ENCODE results near the gene RPS27A. TPM values are rescaled to one million over a fixed set of nuclear protein-coding genes. Genes with fewer than 3 reads are reported as not detected.
"Not testable (repeated sequence)": the region's sequence is repeated elsewhere in the genome, so short reads cannot be mapped to it uniquely, and the experiment has no call there.

Gene RPS27A
- total and polyA plus RNA-seq, 7 donors: 1,474 to 3,968 (median 2,433) TPM

DNA sequence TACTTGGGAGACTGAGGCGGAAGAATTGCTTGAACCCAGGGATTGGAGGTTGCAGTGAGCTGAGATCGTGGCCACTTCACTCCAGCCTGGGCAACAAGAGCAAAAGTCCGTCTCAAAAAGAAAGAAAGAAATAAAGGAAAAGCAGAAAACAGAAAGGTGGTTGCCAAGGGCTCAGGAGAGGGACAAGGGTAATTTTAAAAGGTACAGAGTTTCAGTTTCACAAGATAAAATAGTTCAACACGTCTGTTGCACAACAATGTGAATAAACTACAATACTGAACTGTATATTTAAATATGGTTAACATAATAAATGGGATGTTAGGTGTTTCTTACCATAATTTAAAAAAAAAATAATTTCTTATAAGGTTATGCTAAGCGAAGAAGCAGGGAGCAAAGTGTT lies 12.9 kb downstream of the RPS27A start:
- intact Hi-C loops (cut with DNase I): no loop called here
- TF ChIP-seq POLR2AphosphoS5 (IDR thresholded peaks at IDR 0.05): no peak
- TF ChIP-seq EP300 (IDR thresholded peaks at IDR 0.05): no peak
- TF ChIP-seq, protein P1, sequence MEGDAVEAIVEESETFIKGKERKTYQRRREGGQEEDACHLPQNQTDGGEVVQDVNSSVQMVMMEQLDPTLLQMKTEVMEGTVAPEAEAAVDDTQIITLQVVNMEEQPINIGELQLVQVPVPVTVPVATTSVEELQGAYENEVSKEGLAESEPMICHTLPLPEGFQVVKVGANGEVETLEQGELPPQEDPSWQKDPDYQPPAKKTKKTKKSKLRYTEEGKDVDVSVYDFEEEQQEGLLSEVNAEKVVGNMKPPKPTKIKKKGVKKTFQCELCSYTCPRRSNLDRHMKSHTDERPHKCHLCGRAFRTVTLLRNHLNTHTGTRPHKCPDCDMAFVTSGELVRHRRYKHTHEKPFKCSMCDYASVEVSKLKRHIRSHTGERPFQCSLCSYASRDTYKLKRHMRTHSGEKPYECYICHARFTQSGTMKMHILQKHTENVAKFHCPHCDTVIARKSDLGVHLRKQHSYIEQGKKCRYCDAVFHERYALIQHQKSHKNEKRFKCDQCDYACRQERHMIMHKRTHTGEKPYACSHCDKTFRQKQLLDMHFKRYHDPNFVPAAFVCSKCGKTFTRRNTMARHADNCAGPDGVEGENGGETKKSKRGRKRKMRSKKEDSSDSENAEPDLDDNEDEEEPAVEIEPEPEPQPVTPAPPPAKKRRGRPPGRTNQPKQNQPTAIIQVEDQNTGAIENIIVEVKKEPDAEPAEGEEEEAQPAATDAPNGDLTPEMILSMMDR (IDR thresholded peaks at IDR 0.05): no peak
- no peak for TF ChIP-seq POLR2A (IDR thresholded peaks at IDR 0.05)
- no peaks in the 10 kb centered on the region for H3K4me1 ChIP-seq
- no peaks in the 10 kb centered on the region for H3K27me3 ChIP-seq
- DNase-seq: no peak
- no peaks in the 10 kb centered on the region for H3K9me3 ChIP-seq
- H3K27ac ChIP-seq: no peak overlapping the region
- no peak overlapping the region for H3K4me3 ChIP-seq
- peaks cover 0 to 88% (median 14%) of the 10 kb centered on the region in 4 donors for H3K36me3 ChIP-seq
- WGBS, 2 donors: 87 to 91% methylated on average over 5 of the region's 5 CpGs

DNA sequence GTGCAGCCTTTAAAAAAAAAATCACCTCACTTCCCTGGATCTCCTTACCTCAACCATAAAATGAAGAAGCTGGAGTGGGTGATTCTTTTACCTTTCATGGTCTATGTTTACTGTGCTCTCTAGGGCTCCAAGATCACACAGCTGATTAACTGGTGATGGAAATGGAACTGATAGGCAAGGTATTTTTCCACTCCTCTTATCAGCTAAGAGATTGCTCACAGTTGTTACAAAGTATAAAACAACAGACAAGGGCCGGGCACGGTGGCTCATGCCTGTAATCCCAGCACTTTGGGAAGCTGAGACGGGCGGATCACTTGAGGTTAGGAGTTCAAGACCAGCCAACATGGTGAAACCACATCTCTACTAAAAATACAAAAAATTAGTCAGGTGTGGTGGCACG lies 14.5 kb downstream of the RPS27A start:
- Histone ChIP-seq H3K27me3 (no peaks in the 10 kb centered on the region), H3K27ac (no peak overlapping the region), H3K4me3 (no peak overlapping the region), H3K36me3 (peaks cover 0 to 89% (median 15%) of the 10 kb centered on the region in 4 donors), H3K4me1 (no peaks in the 10 kb centered on the region), H3K9me3 (no peaks in the 10 kb centered on the region)
- TF ChIP-seq, protein P1 (IDR thresholded peaks at IDR 0.05): no peak
- no peak for TF ChIP-seq EP300 (IDR thresholded peaks at IDR 0.05)
- no peak for TF ChIP-seq POLR2AphosphoS5 (IDR thresholded peaks at IDR 0.05)
- no peak for TF ChIP-seq POLR2A (IDR thresholded peaks at IDR 0.05)
- WGBS, 2 donors: 83 to 94% methylated on average over 5 of the region's 5 CpGs
- intact Hi-C loops (cut with DNase I): no loop called here
- no peak for DNase-seq

DNA sequence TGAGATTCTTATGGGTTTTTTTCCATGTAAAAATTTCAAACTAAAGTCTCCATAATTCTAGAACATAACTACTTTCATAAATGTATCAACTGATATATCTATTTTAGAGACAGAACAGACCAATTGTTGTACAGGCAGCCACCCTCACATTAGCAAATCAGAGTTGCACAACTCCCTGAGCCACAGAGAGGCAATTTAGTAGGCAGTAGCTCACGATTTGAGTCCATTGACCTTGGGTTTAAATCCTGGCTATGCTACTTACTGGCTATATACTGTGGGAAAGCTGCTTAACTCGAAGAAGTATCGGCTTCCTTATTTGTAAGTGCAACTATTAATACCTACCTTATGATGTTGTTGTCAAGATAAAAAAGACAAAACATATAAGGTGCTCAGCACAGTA lies 20.3 kb downstream of the RPS27A start:
- no peaks in the 10 kb centered on the region for H3K4me1 ChIP-seq
- 81 to 91% methylated on average over 3 of the region's 3 CpGs for WGBS, 2 donors
- H3K27ac ChIP-seq: no peak overlapping the region
- H3K4me3 ChIP-seq: no peak overlapping the region
- intact Hi-C loops (cut with DNase I): no loop called here
- H3K36me3 ChIP-seq: peaks cover 0 to 78% (median 18%) of the 10 kb centered on the region in 4 donors
- no peaks in the 10 kb centered on the region for H3K27me3 ChIP-seq
- no peak for TF ChIP-seq POLR2AphosphoS5 (IDR thresholded peaks at IDR 0.05)
- no peak for TF ChIP-seq POLR2A (IDR thresholded peaks at IDR 0.05)
- no peak for TF ChIP-seq EP300 (IDR thresholded peaks at IDR 0.05)
- TF ChIP-seq, protein P1 (IDR thresholded peaks at IDR 0.05): no peak
- no peaks in the 10 kb centered on the region for H3K9me3 ChIP-seq
- DNase-seq: no peak

DNA sequence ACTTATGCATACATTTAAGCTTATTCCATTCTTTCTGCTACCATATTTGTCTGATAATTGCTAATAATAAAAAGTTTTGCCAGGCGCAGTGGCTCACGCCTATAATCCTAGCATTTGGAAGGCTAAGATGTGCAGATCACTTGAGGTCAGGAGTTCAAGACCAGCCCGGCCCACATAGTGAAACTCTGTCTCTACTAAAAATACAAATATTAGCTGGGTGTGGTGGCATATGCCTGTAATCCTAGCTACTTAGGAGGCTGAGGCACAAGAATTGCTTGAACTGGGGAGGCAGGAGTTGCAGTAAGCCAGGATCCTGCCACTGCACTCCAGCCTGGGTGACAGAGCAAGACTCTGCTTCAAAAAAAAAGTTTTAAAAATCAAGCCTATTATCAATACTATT lies 27.1 kb downstream of the RPS27A start:
- H3K4me1 ChIP-seq; DNase-seq; H3K4me3 ChIP-seq; H3K27me3 ChIP-seq; H3K9me3 ChIP-seq; H3K27ac ChIP-seq; intact Hi-C loops (cut with DNase I): not testable (repeated sequence)
- WGBS, 2 donors: 81 to 87% methylated on average over 3 of the region's 3 CpGs
- H3K36me3 ChIP-seq: peaks cover 7 to 88% (median 16%) of the 10 kb centered on the region in 4 donors

DNA sequence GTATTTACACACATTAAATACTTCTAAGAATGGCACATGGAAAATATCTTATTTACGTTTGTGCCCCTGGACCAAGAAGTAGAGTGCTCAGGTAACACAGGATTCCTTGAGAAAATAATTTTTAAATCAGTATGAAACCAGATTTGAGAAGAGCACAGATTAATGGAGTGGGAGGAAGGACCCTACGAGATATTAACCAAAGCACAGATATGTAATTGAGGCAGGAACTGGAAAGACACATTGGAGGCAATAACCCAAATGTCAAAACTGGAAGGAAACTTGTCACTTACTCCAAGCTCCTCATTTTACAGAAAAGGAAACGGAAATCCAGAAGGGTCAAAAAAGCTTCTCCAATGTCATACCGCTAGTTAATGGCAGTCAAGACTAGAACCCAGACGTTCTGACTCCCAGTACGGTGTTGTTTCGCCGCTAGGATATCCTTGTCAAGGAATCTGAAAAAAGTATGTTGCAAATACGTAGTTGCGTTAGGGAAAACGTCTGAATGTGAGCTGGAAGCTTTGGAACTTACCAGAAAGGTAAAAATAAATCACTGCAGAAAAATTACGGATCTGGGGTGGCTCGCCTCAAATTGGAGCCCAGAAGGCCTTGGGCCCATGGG lies 35.9 kb downstream of the RPS27A start:
- H3K27me3 ChIP-seq: no peaks in the 10 kb centered on the region
- no peak for DNase-seq
- no peaks in the 10 kb centered on the region for H3K9me3 ChIP-seq
- peaks cover 0 to 18% (median 14%) of the 10 kb centered on the region in 4 donors for H3K4me1 ChIP-seq
- H3K36me3 ChIP-seq: peaks cover 0 to 39% (median 4%) of the 10 kb centered on the region in 4 donors
- H3K27ac ChIP-seq: peak overlapping the region; percentile 86 to 90 (median 87)
- H3K4me3 ChIP-seq: peak overlapping the region; percentile 55 to 73 (median 67)
- intact Hi-C loops (cut with DNase I): loop anchor here (2.0 to 5.0 kb wide), 2 partner anchors 36 to 149 kb away; partner anchors contain the start of genes CCDC88A, CLHC1 and RPS27A
- TF ChIP-seq, protein P1 (IDR thresholded peaks at IDR 0.05): no peak
- TF ChIP-seq EP300 (IDR thresholded peaks at IDR 0.05) (no peak), POLR2A (IDR thresholded peaks at IDR 0.05) (no peak), POLR2AphosphoS5 (IDR thresholded peaks at IDR 0.05) (no peak)
- WGBS, 2 donors: 6 to 18% methylated on average over 13 of the region's 13 CpGs

Measured in sigmoid colon (tissue), 7 donors.